OCI-LY1 (cell line): Measurements from ENCODE around the gene GPR68.

Source experiments
- EZH2 ChIP-seq: fragments of 200-600 bp; sonication (generic), shearing (Covaris generic); IDR thresholded peaks from 2 replicates; pipeline ENCODE4 v1.8.0; 2017; ENCODE audit warnings: borderline replicate concordance, mixed run types, mild to moderate bottlenecking, antibody characterized with exemption, low read length, moderate library complexity, mixed read lengths
- TF ChIP-seq, protein P1 (sequence below): fragments of 200-600 bp; sonication (generic), shearing (Covaris generic); IDR thresholded peaks from 2 replicates; pipeline ENCODE4 v1.5.1; 2017; ENCODE audit warnings: mild to moderate bottlenecking, antibody characterized with exemption, low read length, moderate library complexity, mixed read lengths

DNA sequence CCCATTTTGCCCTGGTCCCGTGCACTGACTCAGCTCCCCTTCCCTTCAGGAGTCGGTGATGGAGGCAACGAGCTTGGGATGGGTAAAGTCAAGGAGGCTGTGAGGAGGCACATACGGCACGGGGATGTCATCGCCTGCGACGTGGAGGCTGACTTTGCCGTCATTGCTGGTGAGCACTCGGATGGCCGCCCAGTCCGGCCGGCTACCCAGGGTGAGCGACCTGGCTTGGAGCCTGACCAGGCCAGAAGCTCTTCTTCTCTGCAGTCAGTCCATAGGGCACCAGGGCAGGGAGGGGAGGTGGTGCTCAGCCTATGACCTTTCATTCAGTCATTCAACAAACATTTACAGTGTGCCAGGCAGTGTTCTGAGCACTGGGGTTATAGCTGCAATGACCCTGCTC lies 39.8 kb downstream of the GPR68 start:
- TF ChIP-seq, protein P1, sequence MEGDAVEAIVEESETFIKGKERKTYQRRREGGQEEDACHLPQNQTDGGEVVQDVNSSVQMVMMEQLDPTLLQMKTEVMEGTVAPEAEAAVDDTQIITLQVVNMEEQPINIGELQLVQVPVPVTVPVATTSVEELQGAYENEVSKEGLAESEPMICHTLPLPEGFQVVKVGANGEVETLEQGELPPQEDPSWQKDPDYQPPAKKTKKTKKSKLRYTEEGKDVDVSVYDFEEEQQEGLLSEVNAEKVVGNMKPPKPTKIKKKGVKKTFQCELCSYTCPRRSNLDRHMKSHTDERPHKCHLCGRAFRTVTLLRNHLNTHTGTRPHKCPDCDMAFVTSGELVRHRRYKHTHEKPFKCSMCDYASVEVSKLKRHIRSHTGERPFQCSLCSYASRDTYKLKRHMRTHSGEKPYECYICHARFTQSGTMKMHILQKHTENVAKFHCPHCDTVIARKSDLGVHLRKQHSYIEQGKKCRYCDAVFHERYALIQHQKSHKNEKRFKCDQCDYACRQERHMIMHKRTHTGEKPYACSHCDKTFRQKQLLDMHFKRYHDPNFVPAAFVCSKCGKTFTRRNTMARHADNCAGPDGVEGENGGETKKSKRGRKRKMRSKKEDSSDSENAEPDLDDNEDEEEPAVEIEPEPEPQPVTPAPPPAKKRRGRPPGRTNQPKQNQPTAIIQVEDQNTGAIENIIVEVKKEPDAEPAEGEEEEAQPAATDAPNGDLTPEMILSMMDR = no peak
- TF ChIP-seq EZH2 = no peak
